Muscle of leg (tissue), 11 donors: ENCODE measurements around the gene SSBP3. TPM values are rescaled to one million over a fixed set of nuclear protein-coding genes. Genes with fewer than 3 reads are reported as not detected.

ENCODE experiments used
- DNase-seq: peaks from one replicate; pipeline ENCODE4 v3.0.0; 2013
- H3K27ac ChIP-seq: one replicate; pipeline ENCODE4 v1.5.1; 2013; ENCODE audit warnings: mild to moderate bottlenecking, low read length, control low read depth
- H3K27me3 ChIP-seq: one replicate; pipeline ENCODE4 v1.6.1; 2013; ENCODE audit warnings: low read length; ENCODE audit not compliant: control insufficient read depth, insufficient read depth
- H3K36me3 ChIP-seq: one replicate; pipeline ENCODE4 v1.6.1; 2013; ENCODE audit warnings: low read length; ENCODE audit not compliant: control insufficient read depth, insufficient read depth
- H3K4me1 ChIP-seq: one replicate; pipeline ENCODE4 v1.6.1; 2013; ENCODE audit warnings: low read length; ENCODE audit not compliant: control insufficient read depth, insufficient read depth
- H3K4me3 ChIP-seq: one replicate; pipeline ENCODE4 v1.5.1; 2013; ENCODE audit warnings: low read length, control low read depth
- H3K9me3 ChIP-seq: replicated peaks from 2 replicates; pipeline ENCODE4 v1.6.1; 2013; ENCODE audit warnings: low read depth, low read length; ENCODE audit not compliant: control insufficient read depth
- WGBS: methylation state at CpG from one replicate; pipeline ENCODE4 v1.1.5; 2013; ENCODE audit warnings: missing lambda C conversion rate; ENCODE audit not compliant: insufficient coverage; 5-methylcytosine and 5-hydroxymethylcytosine counted together
- polyA plus RNA-seq, 8 donors: library from polyadenylated mRNA; unstranded; fragments of 120-200 nt; gene quantifications; one replicate each; pipeline versions ENCODE4 v1.2.1 to v1.2.3, GENCODE V29; 2013; ENCODE audit warnings: inconsistent platforms in 1 of 8, low replicate concordance in 1 of 8; ENCODE audit not compliant: insufficient read length in 8 of 8, insufficient read depth in 1 of 8
- total RNA-seq: library from RNA; stranded (reverse); fragments of 120-200 nt; gene quantifications from one replicate; pipeline ENCODE4 v1.2.4, GENCODE V29; 2013

SSBP3 gene
- total and polyA plus RNA-seq, 9 donors, result 14.9 to 63.8 (median 54.2) TPM

DNA sequence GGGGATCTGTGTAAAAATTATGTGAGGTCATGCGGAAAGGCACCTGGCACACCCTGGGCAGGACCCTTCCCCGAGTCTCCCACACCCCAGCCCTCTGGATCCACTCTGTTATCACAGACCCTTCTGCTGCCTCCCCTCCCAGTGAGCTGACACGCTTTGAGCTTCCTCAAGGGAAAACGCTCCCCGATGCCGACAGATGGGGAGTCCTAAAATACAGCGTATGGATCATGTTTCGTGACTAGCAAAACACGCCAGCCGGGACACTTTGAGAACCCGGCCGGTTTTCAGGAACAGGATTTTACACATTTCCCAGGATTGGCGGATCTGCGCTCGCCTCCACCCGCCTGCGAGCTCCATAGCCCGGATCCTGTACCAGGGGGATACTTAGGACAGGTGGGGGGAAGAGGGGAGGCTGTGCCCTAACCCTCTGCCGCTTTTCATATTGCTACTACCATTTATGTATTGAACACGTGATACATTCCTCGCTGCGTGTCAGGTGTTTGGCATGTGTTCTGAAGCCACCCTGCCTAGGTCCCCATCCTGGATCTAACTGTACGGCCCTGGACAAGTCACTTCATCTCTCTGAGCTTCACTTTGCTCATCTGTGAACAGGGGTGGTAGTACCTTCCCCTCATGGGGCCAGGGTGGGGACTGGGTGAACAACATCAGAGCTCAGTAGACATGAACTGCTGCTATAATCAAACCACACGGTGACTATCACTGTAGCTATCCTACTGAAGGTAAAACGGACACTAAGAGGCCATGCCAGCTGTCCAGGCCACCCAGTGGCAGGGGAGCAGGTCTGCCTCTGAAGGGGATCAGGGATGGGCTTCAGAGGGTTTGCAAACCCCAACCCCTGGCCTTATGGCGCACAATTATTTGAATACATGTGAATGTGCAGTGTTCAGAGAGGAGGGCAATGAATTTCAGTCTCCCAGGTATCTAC, 63.2 kb downstream of the SSBP3 start:
- H3K27me3 ChIP-seq, result no peaks in the 10 kb centered on the region
- H3K36me3 ChIP-seq, result no peaks in the 10 kb centered on the region
- no peak overlapping the region for H3K4me3 ChIP-seq
- peak; percentile 57 for DNase-seq
- peaks cover 50% of the 10 kb centered on the region for H3K4me1 ChIP-seq
- peak overlapping the region; percentile 62 for H3K27ac ChIP-seq
- H3K9me3 ChIP-seq, result no peaks in the 10 kb centered on the region
- 32% methylated on average over 14 of the region's 26 CpGs for WGBS

DNA sequence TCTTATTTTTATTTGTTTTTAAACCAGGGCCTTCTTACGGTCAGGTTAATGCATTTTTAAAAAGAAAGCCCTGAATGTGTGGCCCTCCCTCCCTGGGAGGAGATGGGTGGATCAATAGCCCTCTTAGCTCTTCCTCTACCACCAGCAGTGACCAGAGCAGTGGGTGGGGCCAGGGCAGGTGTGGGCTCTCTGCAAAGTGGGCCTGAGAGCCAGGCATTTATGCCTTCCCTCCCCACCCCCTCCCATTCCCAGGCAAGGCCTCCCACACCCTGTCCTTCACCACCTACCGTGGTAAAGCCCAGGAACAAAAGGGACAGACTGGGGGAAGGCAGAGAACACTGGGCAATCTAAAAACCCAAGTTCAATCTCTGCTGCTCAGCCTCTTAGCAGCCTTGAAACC, 63.9 kb downstream of the SSBP3 start:
- DNase-seq, result no peak
- peak overlapping the region; percentile 62 for H3K27ac ChIP-seq
- peaks cover 55% of the 10 kb centered on the region for H3K4me1 ChIP-seq
- no peak overlapping the region for H3K4me3 ChIP-seq
- H3K27me3 ChIP-seq, result no peaks in the 10 kb centered on the region
- no peaks in the 10 kb centered on the region for H3K9me3 ChIP-seq
- no peaks in the 10 kb centered on the region for H3K36me3 ChIP-seq
- no CpG with 5 or more reads among the region's 2 CpGs for WGBS

DNA sequence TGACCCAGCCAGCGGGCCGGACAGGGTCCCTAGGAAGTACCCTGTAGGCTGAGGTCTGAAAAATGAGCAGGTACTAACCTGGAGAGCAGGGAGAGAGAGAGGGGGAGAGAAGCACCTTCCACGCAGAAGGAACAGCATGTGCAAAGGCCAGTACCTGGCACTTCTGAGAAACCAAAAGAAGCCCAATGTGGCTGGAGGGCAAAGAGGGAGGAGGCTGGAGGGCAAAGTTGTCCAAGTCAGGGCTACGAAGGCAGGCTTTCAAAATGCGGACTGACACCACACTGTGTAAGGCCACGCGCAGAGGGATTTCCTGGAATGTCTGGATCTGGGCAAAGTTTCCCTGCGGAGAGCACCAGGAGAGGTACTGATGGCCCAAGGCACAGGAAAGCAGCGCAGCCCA, 64.4 kb downstream of the SSBP3 start:
- H3K27ac ChIP-seq, result no peak overlapping the region
- H3K9me3 ChIP-seq, result no peaks in the 10 kb centered on the region
- WGBS, result 91% methylated on average over 8 of the region's 9 CpGs
- no peaks in the 10 kb centered on the region for H3K36me3 ChIP-seq
- no peaks in the 10 kb centered on the region for H3K27me3 ChIP-seq
- peaks cover 60% of the 10 kb centered on the region for H3K4me1 ChIP-seq
- no peak overlapping the region for H3K4me3 ChIP-seq
- DNase-seq, result no peak

DNA sequence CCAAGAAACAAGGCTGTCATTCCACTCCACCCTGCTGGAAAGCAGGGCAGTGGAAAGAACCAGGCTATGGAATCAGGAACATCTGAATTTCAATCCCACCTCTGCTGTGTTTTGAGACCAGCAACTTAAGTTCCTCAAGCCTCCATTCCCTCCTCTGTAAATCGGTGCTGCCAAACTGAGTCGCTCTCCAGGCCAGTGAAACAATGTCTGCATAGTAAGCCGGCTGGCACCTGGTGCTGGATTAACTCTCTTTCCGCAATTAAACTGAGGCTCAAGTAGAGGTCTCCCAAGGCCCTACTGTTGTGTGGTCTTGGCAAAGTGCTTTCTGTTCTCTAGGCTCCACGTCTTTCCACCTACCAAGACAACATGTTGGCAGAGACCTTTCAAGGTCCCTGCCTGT, 65.3 kb downstream of the SSBP3 start:
- peaks cover 68% of the 10 kb centered on the region for H3K4me1 ChIP-seq
- peak; percentile 63 for DNase-seq
- WGBS, result 55% methylated on average over 4 of the region's 5 CpGs

DNA sequence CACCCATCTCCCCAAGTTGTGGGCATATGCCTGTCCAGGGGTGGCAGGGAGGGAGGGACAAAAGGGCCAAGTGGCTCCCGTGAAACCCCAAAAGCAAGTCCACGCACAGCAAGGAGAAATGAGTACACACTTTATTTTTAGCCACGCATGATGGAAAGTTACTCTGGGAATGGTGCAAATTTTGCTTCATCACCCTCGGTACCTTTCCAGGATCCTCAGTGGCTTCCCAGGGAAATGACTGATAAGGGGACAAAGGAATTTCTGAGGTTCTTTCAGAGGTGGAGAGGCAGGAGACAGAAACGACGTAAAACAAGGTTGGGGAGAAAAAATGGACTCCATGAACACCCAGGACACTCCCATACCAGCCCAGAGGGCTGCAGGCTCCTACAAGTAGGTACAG, 65.8 kb downstream of the SSBP3 start:
- 100% methylated on average over 1 of the region's 6 CpGs for WGBS
- H3K9me3 ChIP-seq, result no peaks in the 10 kb centered on the region
- no peak overlapping the region for H3K4me3 ChIP-seq
- no peaks in the 10 kb centered on the region for H3K36me3 ChIP-seq
- no peaks in the 10 kb centered on the region for H3K27me3 ChIP-seq
- H3K4me1 ChIP-seq, result peaks cover 73% of the 10 kb centered on the region
- no peak overlapping the region for H3K27ac ChIP-seq
- no peak for DNase-seq

More for the DNA sequence above, 65.3 kb downstream of the SSBP3 start:
- H3K4me3 ChIP-seq, result no peak overlapping the region
- H3K27ac ChIP-seq, result no peak overlapping the region
- no peaks in the 10 kb centered on the region for H3K27me3 ChIP-seq
- no peaks in the 10 kb centered on the region for H3K36me3 ChIP-seq
- no peaks in the 10 kb centered on the region for H3K9me3 ChIP-seq

DNA sequence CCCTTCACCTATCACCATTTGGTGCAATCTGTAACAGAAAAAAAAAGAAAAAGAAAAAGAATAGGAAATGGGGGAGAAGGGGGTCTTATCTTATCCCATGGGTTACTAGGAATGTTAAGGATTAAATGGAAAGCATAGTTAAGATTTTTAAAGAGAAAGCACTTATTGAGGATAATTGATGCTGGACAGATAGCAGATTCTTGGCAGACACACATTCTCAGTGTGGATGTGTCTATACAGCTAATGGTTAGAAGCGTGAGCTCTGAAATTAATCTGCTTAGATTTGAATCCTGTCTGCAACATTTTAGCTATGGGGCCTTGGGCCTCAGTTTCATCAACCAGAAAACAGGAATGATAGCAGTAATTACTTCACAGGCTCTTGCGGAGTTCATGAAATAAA, 67.1 kb downstream of the SSBP3 start:
- peaks cover 85% of the 10 kb centered on the region for H3K4me1 ChIP-seq
- 100% methylated on average over 1 of the region's 2 CpGs for whole genome bisulfite sequencing
- no peak for DNase-seq

DNA sequence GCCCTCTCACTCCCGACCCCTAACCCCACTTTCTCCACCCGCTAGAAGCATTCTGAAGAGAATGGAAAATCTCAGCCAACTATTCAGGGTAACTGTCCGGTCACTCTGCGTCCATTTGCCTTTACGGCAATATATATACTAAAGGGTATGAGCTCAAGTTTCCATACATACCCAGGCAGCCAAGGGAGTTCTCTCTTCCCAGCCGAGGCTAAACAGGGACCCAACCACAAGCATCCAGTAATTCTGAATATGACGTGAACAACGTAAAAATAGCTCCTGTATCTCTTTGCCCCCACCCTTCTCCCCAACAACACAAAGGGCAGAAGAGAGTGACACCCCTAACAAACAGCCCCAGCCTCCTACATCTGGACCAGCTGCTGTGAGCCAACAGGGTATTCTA, 67.7 kb downstream of the SSBP3 start:
- Histone ChIP-seq H3K4me3 (no peak overlapping the region), H3K27ac (peak overlapping the region; percentile 50), H3K36me3 (no peaks in the 10 kb centered on the region), H3K27me3 (no peaks in the 10 kb centered on the region), H3K9me3 (no peaks in the 10 kb centered on the region), H3K4me1 (peaks cover 89% of the 10 kb centered on the region)
- WGBS, result 13% methylated on average over 2 of the region's 8 CpGs
- DNase-seq, result peak; percentile 74

More for the DNA sequence above, 67.1 kb downstream of the SSBP3 start:
- H3K4me3 ChIP-seq, result no peak overlapping the region
- no peaks in the 10 kb centered on the region for H3K9me3 ChIP-seq
- H3K27ac ChIP-seq, result peak overlapping the region; percentile 50
- H3K36me3 ChIP-seq, result no peaks in the 10 kb centered on the region
- H3K27me3 ChIP-seq, result no peaks in the 10 kb centered on the region

DNA sequence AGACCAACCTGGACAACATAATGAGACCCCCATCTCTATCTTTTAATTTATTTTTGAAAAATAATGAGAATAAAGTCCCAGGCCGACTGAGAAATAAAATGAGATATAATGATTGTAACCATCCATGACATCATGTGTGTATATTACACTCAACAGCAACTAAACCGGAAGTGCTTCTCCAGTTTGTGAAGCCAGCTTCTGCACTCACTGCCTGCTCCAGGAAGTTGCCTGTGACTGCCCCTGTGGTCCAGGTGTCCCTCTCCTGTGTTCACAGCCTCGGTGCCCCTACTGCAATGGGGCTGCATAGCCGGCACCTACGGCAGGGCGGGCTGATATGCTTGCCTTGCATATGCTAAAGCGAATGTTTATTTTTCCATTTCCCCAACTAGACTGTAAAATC, 68.3 kb downstream of the SSBP3 start:
- Histone ChIP-seq H3K4me1 (peaks cover 89% of the 10 kb centered on the region), H3K4me3 (no peak overlapping the region), H3K27ac (no peak overlapping the region), H3K36me3 (no peaks in the 10 kb centered on the region), H3K27me3 (no peaks in the 10 kb centered on the region), H3K9me3 (no peaks in the 10 kb centered on the region)
- 49% methylated on average over 4 of the region's 7 CpGs for WGBS
- DNase-seq, result no peak

DNA sequence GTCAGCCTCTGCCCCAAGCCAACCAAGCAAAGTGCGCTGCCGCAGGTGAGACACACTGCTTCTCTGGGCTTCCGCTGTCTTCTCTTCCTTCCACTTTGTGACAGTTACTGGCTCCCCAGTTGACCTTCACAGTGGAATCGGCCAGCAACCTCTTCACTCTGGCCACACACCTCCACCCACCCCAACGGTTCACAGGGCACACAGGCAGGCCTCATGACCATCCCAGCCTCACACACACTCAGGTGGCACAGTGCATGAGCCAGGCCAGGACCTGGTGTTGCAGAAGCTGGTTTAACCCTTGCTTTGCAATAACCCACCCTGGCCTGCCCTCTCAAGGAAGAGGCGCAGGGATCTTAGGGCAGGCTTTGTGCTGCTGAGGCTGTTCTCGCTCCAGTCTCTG, 69.2 kb downstream of the SSBP3 start:
- no peaks in the 10 kb centered on the region for H3K9me3 ChIP-seq
- DNase-seq, result no peak
- H3K4me3 ChIP-seq, result no peak overlapping the region
- peaks cover under 1% of the 10 kb centered on the region for H3K36me3 ChIP-seq
- H3K4me1 ChIP-seq, result peaks cover 89% of the 10 kb centered on the region
- H3K27me3 ChIP-seq, result no peaks in the 10 kb centered on the region
- WGBS, result 97% methylated on average over 4 of the region's 7 CpGs
- H3K27ac ChIP-seq, result no peak overlapping the region

DNA sequence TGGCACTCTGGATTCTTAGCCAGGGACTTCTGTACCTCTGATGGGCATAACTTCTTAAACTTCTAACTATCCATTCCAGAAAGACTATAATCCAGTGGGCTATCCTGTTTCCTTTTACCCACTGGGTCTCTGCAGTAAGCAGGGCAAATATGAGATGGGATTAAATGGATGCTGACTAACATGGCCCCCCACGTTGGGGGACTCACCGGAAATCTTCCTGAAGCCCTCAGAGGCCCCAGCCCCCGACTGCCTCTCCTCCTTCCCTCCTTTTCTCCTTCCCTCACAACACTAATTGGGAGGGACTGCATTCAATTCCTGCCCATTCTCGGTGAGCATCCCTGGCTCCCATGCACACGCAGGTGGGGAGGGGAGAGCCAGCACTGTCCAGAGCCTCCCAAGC, 70.1 kb downstream of the SSBP3 start:
- Histone ChIP-seq H3K4me3 (no peak overlapping the region), H3K4me1 (peaks cover 89% of the 10 kb centered on the region), H3K27me3 (no peaks in the 10 kb centered on the region), H3K27ac (peak overlapping the region; percentile 96), H3K36me3 (peaks cover 3% of the 10 kb centered on the region), H3K9me3 (no peaks in the 10 kb centered on the region)
- DNase-seq, result no peak
- 40% methylated on average over 1 of the region's 5 CpGs for WGBS
